Urinary bladder (tissue), 4 donors: ENCODE measurements around the gene XPR1. TPM values are rescaled to one million over a fixed set of nuclear protein-coding genes. Genes with fewer than 3 reads are reported as not detected.

Source experiments
- DNase-seq: peaks from one replicate; pipeline ENCODE4 v3.0.0-alpha.2; 2015; ENCODE audit errors: extremely low spot score
- H3K27ac ChIP-seq: one replicate; pipeline ENCODE4 v1.5.1; 2013; ENCODE audit warnings: low read depth, mild to moderate bottlenecking, moderate library complexity
- H3K36me3 ChIP-seq: one replicate; pipeline ENCODE4 v1.6.1; 2013; ENCODE audit warnings: mild to moderate bottlenecking, moderate library complexity; ENCODE audit not compliant: insufficient read depth
- H3K4me1 ChIP-seq: one replicate; pipeline ENCODE4 v1.6.1; 2013; ENCODE audit warnings: mild to moderate bottlenecking, moderate library complexity; ENCODE audit not compliant: insufficient read depth
- H3K4me3 ChIP-seq: one replicate; pipeline ENCODE4 v1.5.1; 2013; ENCODE audit warnings: low read depth, low read length
- WGBS: extraction: QIAGEN DNeasy Blood & Tissue Kit; methylation state at CpG from one replicate; pipeline ENCODE4 v1.1.7; 2013; 5-methylcytosine and 5-hydroxymethylcytosine counted together
- polyA plus RNA-seq: library from polyadenylated mRNA; stranded (reverse); fragments of 200-250 nt; gene quantifications from one replicate; pipeline ENCODE4 v1.2.3, GENCODE V29; 2013
- total RNA-seq: library from RNA; depleted of rRNA; stranded (reverse); fragments of >200 nt; gene quantifications from one replicate; pipeline ENCODE4 v1.2.3, GENCODE V29; 2014
- donor health status: healthy with polysubstance abuse.
- donor health status: healthy.

Gene XPR1
- total and polyA plus RNA-seq, 2 donors = 9.9 to 33.6 TPM

DNA sequence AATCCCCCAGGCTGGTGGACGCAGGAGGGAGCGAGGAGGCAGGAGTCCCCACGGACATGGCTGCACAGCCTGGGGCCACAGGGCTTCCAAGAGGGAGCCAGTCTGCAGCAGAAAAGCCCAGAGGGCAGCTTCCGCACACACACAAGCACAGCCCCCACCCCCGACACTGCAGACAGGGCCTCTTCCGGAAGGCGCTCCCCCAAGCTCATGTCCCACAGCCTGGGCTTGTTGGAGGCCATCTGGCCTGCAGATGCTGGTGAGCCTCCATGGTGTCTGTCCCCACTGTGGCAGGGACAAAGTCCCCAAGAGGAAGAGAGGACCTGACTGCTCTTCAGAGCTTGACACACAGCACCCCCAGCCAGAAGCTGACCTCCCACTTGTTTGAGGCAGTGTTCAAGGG, 267.4 kb downstream of the XPR1 start:
- 87% methylated on average over 7 of the region's 7 CpGs for WGBS
- no peaks in the 10 kb centered on the region for H3K36me3 ChIP-seq
- H3K4me3 ChIP-seq = no peak overlapping the region
- no peak overlapping the region for H3K27ac ChIP-seq
- no peak for DNase-seq
- no peaks in the 10 kb centered on the region for H3K4me1 ChIP-seq

- DNase-seq = no peak
- 82% methylated on average over 13 of the region's 13 CpGs for WGBS
- H3K4me1 ChIP-seq = no peaks in the 10 kb centered on the region
- H3K36me3 ChIP-seq = no peaks in the 10 kb centered on the region
- H3K4me3 ChIP-seq = no peak overlapping the region
- no peak overlapping the region for H3K27ac ChIP-seq
Observed at GRCh38 chr1:180901076-180901990, 269.5 kb downstream of the XPR1 start.

DNA sequence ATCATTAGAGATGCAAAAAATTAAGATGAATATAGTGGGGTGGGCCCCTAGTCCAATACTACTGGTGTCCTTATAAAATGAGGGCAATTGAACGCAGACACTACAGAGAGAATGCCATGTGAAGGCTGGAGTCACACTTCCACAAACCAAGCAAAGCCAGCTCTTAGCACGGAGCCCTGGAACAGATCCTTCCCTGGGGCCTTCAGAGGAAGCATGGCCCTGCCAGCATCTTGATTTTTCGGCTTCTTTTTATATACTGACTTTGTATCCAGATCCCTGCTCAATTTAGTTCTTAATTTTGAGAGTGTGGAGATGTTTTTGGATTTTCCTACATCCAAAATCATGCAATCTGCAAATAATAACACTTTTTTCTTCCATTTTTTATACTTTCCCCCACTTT, 270.7 kb downstream of the XPR1 start:
- Histone ChIP-seq H3K36me3 (no peaks in the 10 kb centered on the region), H3K4me1 (no peaks in the 10 kb centered on the region), H3K4me3 (no peak overlapping the region), H3K27ac (no peak overlapping the region)
- 78% methylated on average over 3 of the region's 3 CpGs for WGBS
- no peak for DNase-seq

DNA sequence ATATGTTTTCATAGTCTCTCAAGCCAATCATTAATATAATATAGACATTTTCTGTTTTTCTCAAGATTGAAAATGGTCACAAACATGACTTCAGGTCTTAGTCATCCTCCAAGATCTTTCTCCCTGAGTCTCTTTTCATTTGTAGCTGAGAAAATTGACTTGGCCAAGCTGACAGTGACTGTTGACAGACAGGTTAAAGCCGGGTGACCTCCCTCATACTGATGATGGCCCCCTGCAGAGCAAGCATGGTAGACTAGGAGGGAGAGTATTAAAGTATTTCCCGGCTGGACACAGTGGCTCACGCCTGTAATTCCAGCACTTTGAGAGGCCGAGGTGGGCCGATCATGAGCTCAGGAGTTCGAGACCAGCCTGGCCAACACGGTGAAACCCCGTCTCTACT, 274.1 kb downstream of the XPR1 start:
- H3K27ac ChIP-seq = no peak overlapping the region
- WGBS = 89% methylated on average over 8 of the region's 8 CpGs
- H3K36me3 ChIP-seq = no peaks in the 10 kb centered on the region
- no peak for DNase-seq
- no peak overlapping the region for H3K4me3 ChIP-seq
- H3K4me1 ChIP-seq = no peaks in the 10 kb centered on the region

GRCh38 chr1:180906511-180906910, 274.7 kb downstream of the XPR1 start:
- no peaks in the 10 kb centered on the region for H3K36me3 ChIP-seq
- 87% methylated on average over 9 of the region's 9 CpGs for WGBS
- no peak overlapping the region for H3K27ac ChIP-seq
- H3K4me3 ChIP-seq = no peak overlapping the region
- DNase-seq = no peak
- H3K4me1 ChIP-seq = no peaks in the 10 kb centered on the region

GRCh38 chr1:180907313-180908055, 275.7 kb downstream of the XPR1 start:
- 81% methylated on average over 10 of the region's 10 CpGs for WGBS
- no peak for DNase-seq
- Histone ChIP-seq H3K36me3 (no peaks in the 10 kb centered on the region), H3K4me3 (no peak overlapping the region), H3K27ac (no peak overlapping the region), H3K4me1 (no peaks in the 10 kb centered on the region)

- 92% methylated on average over 15 of the region's 15 CpGs for WGBS
- Histone ChIP-seq H3K4me3 (no peak overlapping the region), H3K36me3 (no peaks in the 10 kb centered on the region), H3K4me1 (no peaks in the 10 kb centered on the region), H3K27ac (no peak overlapping the region)
- no peak for DNase-seq
Observed at GRCh38 chr1:180908074-180908765, 276.4 kb downstream of the XPR1 start.

- WGBS = 88% methylated on average over 3 of the region's 3 CpGs
- DNase-seq = no peak
- Histone ChIP-seq H3K36me3 (no peaks in the 10 kb centered on the region), H3K4me3 (no peak overlapping the region), H3K27ac (no peak overlapping the region), H3K4me1 (no peaks in the 10 kb centered on the region)
Observed at GRCh38 chr1:180909005-180909414, 277.2 kb downstream of the XPR1 start.

DNA sequence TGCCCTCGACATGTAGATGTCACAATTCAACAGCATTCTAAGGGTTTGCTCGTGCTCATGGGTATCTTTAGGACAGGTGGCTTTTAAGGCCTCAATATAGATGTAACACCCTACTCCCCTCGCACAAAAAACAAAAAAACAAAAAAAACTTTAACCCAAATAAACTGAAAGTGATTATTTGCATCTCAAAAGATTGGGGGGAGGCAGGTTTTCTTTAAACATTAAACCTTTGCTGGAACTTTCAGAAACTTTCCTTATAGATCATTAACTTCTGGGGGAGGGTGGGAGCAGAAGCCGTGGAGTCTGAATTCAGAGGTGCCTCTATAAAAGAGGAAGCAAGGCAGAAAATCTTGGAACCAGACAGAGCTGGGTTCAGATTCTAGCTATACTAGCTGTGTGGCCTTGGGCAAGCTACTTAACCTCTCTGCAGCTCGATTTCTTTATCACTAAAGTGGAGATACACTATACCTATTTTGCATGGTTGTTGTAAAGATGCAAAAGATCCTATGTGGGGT, 277.7 kb downstream of the XPR1 start:
- DNase-seq = no peak
- no peaks in the 10 kb centered on the region for H3K4me1 ChIP-seq
- 81% methylated on average over 5 of the region's 5 CpGs for WGBS
- no peaks in the 10 kb centered on the region for H3K36me3 ChIP-seq
- no peak overlapping the region for H3K27ac ChIP-seq
- no peak overlapping the region for H3K4me3 ChIP-seq

DNA sequence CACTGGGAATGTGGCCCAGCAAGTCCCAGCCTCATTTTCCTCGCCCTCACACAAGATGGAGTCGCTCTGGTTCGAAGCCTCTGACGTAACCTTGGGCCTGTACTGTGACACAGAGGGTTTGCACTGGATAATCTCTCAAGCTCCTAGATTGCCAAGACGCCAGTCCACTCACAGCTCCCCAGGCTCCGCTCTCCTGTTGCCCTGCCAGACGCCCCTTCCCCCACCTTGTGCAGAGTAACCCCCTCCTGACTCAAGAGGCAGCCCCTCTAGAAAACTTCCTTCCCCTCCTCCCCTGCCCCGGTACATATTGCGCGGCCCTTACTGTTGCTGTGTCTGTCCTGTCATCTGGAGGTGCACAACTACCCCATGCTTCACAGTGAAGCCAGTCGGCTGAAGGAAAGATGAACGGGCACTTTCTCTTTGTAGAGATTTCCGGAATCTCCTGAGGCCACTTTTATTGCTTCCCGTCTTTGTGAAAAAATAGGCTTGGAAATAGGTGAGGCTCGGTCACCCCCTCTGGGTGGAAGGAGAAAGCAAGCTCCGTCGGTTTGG, 279.9 kb downstream of the XPR1 start:
- 15% methylated on average over 17 of the region's 17 CpGs for WGBS
- Histone ChIP-seq H3K4me3 (peak overlapping the region; percentile 72), H3K4me1 (no peaks in the 10 kb centered on the region), H3K27ac (peak overlapping the region; percentile 88), H3K36me3 (no peaks in the 10 kb centered on the region)
- no peak for DNase-seq

- under 1% methylated on average over 71 of the region's 71 CpGs for WGBS
- peak overlapping the region; percentile 72 for H3K4me3 ChIP-seq
- DNase-seq = no peak
- H3K4me1 ChIP-seq = no peaks in the 10 kb centered on the region
- peak overlapping the region; percentile 88 for H3K27ac ChIP-seq
- no peaks in the 10 kb centered on the region for H3K36me3 ChIP-seq
Observed at GRCh38 chr1:180912211-180912800, 280.5 kb downstream of the XPR1 start.

DNA sequence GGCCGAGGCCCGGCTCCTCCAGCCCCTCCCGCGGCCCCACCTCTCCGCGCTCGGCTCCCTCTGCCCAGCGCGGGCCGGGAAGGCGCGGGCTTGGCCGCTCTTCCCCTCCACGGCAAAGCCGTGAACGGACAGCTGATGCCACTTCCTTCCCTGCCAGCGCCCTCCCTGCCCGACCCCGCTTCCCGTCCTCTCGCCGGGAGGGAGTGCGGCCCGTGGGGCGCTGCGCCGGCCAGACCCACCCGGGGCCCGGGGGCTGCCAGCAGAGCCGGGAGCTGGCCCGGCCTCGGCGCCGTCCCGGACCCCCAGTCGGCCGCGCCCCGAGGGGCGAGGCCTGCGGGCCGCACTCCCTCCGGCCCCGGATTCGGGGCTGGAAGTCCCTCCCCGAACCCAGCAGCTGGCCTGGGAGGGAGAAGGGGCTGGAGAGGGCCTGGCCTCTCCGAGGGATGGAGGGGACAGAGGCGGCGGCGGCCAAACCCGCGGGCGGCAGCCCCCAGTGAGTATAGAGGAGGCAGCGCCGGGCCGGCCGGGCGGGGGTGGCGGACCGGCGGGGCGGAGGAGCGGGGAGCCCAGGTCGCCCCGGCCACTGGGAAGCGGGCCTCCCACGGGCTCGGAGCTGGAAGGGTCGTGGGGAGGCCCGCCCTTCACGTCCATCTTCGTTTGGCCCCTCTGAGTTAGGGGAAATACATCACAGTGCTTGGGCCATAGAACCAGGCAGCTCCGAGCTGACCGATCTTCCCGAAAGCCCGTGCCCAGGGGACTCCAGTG, 281.2 kb downstream of the XPR1 start, which contains the start of gene KIAA1614:
TSS of gene KIAA1614 (plus strand) at position 97 of the 765 bp plus-strand sequence. CDS start at position 444, 347 bp downstream.
- peak within 1 kb of the TSS; percentile 88 for H3K27ac ChIP-seq
- peak within 1 kb of the TSS; percentile 72 for H3K4me3 ChIP-seq
- H3K36me3 ChIP-seq = no peaks in the 10 kb centered on the region
- no peaks in the 10 kb centered on the region for H3K4me1 ChIP-seq
- WGBS = 1% methylated on average over 76 of the region's 76 CpGs
- no peak for DNase-seq
